GM13977 (cell line): ENCODE measurements around the gene DAW1.
A peak's percentile ranks its signal among the peaks of the same experiment; 100 is the strongest.

Experiments used
- DNase-seq: peaks from one replicate; pipeline ENCODE4 v3.0.0; 2012; ENCODE audit warnings: low spot score
- CTCF ChIP-seq: IDR thresholded peaks from 2 replicates; pipeline ENCODE4 v1.5.1; 2012; ENCODE audit warnings: mild to moderate bottlenecking, control low read depth; ENCODE audit not compliant: insufficient read depth; ENCODE audit errors: extremely low read depth, missing control alignments
- in situ Hi-C: fragments of 300-500 bp; cut with MboI; formaldehyde crosslinking; loops from one replicate; pipeline ENCODE4 v1.12.0; 2022; ENCODE audit warnings: low sequenced_read_pairs, low pct_unique_long_range_greater_than_20kb, mixed read lengths, inconsistent platforms; ENCODE audit not compliant: unreplicated experiment

The DAW1 gene

DNA sequence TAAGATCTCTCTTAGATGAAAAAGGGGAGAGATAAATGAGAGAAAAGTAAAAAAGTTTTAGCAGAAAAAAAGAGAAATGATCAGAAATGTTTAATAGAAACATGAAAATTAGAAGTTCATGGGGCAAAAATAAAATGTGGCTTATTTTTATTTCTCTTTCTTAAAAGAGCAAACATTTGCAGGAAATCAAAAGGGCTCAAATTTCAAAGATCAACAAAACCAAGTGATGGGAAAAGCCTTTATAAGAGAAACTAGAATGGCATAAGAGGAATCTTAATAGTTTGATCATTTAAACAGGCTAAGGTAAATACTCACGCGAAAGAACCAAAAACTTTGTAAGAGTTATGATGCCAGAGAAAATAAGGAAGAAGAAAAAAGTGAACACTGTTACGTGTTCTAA is 23.3 kb upstream of the DAW1 start:
- in situ Hi-C loops: no loop called here
- no peak for TF ChIP-seq CTCF
- no peak for DNase-seq

- DNase-seq: peak; percentile 68
- TF ChIP-seq CTCF: no peak
- in situ Hi-C loops: no loop called here
Measured at GRCh38 chr2:227848586-227848985, 22.8 kb upstream of the DAW1 start.

DNA sequence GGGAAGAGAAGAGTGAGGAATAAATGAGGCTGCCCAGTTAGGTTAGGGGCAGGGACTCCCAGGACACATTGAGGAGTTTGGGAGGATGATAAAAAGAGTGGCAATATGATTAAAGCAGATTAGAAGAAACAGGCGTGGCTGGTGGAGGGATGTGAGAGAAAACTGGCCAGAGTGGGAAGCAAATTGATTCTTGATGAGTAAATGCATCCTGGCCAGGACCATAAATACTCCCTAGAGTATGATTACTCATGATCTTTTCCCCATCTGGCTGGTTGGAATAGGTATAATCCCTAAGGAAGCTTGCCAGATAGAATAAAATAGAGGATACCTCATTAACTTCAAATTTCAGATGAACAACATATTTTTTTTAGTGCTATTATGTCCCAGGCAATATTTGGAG is 21.5 kb upstream of the DAW1 start:
- DNase-seq: no peak
- in situ Hi-C loops: loop anchor here (25.0 kb wide), 1 partner anchor 188 kb away; the partner anchor contains the start of gene SCYGR5
- TF ChIP-seq CTCF: no peak

- DNase-seq: no peak
- no peak for TF ChIP-seq CTCF
- in situ Hi-C loops: loop anchor here (25.0 kb wide), 1 partner anchor 191 kb away; the partner anchor contains the start of gene SCYGR5
Measured at GRCh38 chr2:227853204-227853629, 18.2 kb upstream of the DAW1 start.

DNA sequence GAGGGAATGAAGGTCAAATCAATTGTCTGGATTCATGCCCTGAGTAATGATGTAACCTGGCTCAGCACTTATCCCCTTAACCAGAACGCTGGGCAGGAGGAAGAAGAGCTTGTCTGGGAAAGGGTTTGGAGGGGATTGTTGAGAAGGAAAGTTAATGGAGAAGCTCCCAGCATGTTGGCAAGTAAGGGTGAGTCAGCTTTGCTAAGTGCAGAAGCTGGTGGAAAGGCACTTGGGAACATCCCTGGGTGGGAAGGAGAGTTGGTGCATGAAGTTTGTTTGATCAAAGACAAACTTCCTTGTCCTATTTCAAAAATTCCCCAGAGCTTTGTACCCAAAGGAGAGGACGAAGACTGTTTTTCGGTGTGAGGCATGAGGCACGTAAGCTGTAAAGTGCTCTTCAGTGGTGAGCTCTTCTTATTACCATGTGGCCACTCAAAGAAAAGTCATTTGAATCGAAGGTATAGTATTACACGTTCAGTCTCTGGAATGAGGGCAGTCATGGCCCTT is 17.6 kb upstream of the DAW1 start:
- DNase-seq: no peak
- TF ChIP-seq CTCF: no peak
- in situ Hi-C loops: loop anchor here (25.0 kb wide), 1 partner anchor 192 kb away; the partner anchor contains the start of gene SCYGR5

- DNase-seq: no peak
- in situ Hi-C loops: loop anchor here (25.0 kb wide), 1 partner anchor 193 kb away; the partner anchor contains the start of gene SCYGR5
- no peak for TF ChIP-seq CTCF
Measured at GRCh38 chr2:227855440-227855839, 16.0 kb upstream of the DAW1 start.
